Activated CD4-positive, alpha-beta T cell treated with anti-CD3 and anti-CD28 coated beads, Interleukin-2, amount 10 ng/mL, durations not matched to agents 24 days and 14 days (primary cell): ENCODE data around the gene ZBED1. TPM values are rescaled to one million over a fixed set of nuclear protein-coding genes. Genes with fewer than 3 reads are reported as not detected.
"Not testable (repeated sequence)": the region's sequence is repeated elsewhere in the genome, so short reads cannot be mapped to it uniquely, and the experiment has no call there.

Experiments
- DNase-seq: peaks from one replicate; pipeline ENCODE4 v3.0.0; 2022
- H3K27ac Mint-ChIP-seq: one replicate; pipeline ENCODE4 v1.8.0; 2022; ENCODE audit warnings: mild to moderate bottlenecking, mixed read lengths
- H3K27me3 Mint-ChIP-seq: one replicate; pipeline ENCODE4 v1.8.0; 2022; ENCODE audit warnings: mixed read lengths
- H3K36me3 Mint-ChIP-seq: one replicate; pipeline ENCODE4 v1.8.0; 2022; ENCODE audit warnings: low read depth, mild to moderate bottlenecking, mixed read lengths
- H3K4me1 Mint-ChIP-seq: one replicate; pipeline ENCODE4 v1.8.0; 2021; ENCODE audit warnings: mixed read lengths
- H3K4me3 Mint-ChIP-seq: one replicate; pipeline ENCODE4 v1.8.0; 2022; ENCODE audit warnings: mild to moderate bottlenecking, moderate library complexity, mixed read lengths
- H3K9me3 Mint-ChIP-seq: one replicate; pipeline ENCODE4 v1.8.0; 2021; ENCODE audit warnings: mixed read lengths
- intact Hi-C: fragments of 100-400 bp; cut with micrococcal nuclease; formaldehyde crosslinking; loops from one replicate; pipeline ENCODE4 v1.15.1; 2023
- total RNA-seq: library from RNA; stranded (reverse); gene quantifications from 2 replicates; pipeline ENCODE4 v1.2.3, GENCODE V29; 2022

The ZBED1 gene
- total RNA-seq, 1 donor from 2014 or later: 40.1 TPM

DNA sequence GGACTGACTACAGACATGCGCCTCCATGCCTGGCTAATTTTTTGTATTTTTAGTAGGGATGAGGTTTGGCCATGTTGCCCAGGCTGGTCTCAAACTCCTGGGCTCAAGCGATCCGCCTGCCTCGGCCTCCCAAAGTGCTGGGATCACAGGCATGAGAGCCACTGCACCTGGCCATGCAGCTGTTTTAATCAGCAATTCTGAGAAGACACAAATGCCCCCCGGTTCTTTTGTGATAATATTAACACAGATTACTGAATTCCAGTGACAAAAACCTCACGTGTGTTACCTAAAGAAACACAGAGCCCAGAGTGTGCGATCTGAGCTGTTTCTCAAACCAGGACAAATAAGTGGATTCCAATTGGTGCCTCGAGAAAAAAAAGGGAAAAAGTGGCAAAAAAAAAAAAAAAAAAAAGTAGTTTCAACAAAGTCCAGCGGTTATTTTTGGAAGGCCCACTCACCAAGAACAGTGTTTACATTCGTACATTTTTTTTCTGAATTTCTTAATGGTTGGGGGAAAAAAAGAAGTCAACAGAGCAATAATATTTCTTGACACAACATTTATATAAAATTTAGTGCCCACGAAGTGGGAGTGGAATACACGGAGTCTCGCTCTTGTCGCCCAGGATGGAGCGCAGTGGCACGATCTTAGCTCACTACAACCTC lies 17.2 kb downstream of the ZBED1 start:
- H3K9me3 Mint-ChIP-seq: peaks cover 8% of the 10 kb centered on the region
- no peak for DNase-seq
- H3K4me1 Mint-ChIP-seq: no peaks in the 10 kb centered on the region
- no peak overlapping the region for H3K4me3 Mint-ChIP-seq
- intact Hi-C loops: no loop called here
- no peaks in the 10 kb centered on the region for H3K27me3 Mint-ChIP-seq
- H3K36me3 Mint-ChIP-seq: peaks cover 30% of the 10 kb centered on the region
- H3K27ac Mint-ChIP-seq: no peak overlapping the region

DNA sequence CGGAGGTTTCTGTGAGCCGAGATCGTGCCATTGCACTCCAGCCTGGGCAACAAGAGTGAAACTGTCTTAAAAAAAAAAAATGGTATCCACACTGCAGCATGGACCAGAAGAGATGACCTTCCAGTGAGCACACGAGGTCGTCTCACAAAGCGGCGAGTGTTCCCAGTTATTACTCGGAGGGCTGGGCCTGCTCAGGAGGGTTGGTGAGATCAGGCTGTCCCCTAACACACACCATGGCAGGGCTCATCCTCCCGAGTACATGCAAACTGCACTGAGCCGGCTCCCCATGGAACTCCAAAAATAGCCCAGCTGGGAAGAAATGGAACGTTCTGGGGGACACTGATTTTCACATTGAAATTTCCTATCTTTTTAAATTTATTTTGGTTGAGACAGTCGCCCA lies 19.2 kb downstream of the ZBED1 start:
- H3K27ac Mint-ChIP-seq, H3K4me3 Mint-ChIP-seq, intact Hi-C loops, H3K4me1 Mint-ChIP-seq, DNase-seq, H3K9me3 Mint-ChIP-seq, H3K27me3 Mint-ChIP-seq: not testable (repeated sequence)
- H3K36me3 Mint-ChIP-seq: peaks cover 19% of the 10 kb centered on the region

GRCh38 chrX:2479982-2480381 lies 20.8 kb downstream of the ZBED1 start:
- H3K9me3 Mint-ChIP-seq, intact Hi-C loops, H3K27ac Mint-ChIP-seq, DNase-seq, H3K4me1 Mint-ChIP-seq, H3K27me3 Mint-ChIP-seq, H3K4me3 Mint-ChIP-seq: not testable (repeated sequence)
- H3K36me3 Mint-ChIP-seq: peaks cover 14% of the 10 kb centered on the region

- peaks cover 14% of the 10 kb centered on the region for H3K36me3 Mint-ChIP-seq
- intact Hi-C loops: no loop called here
- H3K9me3 Mint-ChIP-seq: peaks cover 8% of the 10 kb centered on the region
- no peaks in the 10 kb centered on the region for H3K27me3 Mint-ChIP-seq
- no peak overlapping the region for H3K27ac Mint-ChIP-seq
- no peak overlapping the region for H3K4me3 Mint-ChIP-seq
- peaks cover 4% of the 10 kb centered on the region for H3K4me1 Mint-ChIP-seq
- DNase-seq: no peak
These were observed 21.4 kb downstream of the ZBED1 start for GRCh38 chrX:2479420-2479780.

DNA sequence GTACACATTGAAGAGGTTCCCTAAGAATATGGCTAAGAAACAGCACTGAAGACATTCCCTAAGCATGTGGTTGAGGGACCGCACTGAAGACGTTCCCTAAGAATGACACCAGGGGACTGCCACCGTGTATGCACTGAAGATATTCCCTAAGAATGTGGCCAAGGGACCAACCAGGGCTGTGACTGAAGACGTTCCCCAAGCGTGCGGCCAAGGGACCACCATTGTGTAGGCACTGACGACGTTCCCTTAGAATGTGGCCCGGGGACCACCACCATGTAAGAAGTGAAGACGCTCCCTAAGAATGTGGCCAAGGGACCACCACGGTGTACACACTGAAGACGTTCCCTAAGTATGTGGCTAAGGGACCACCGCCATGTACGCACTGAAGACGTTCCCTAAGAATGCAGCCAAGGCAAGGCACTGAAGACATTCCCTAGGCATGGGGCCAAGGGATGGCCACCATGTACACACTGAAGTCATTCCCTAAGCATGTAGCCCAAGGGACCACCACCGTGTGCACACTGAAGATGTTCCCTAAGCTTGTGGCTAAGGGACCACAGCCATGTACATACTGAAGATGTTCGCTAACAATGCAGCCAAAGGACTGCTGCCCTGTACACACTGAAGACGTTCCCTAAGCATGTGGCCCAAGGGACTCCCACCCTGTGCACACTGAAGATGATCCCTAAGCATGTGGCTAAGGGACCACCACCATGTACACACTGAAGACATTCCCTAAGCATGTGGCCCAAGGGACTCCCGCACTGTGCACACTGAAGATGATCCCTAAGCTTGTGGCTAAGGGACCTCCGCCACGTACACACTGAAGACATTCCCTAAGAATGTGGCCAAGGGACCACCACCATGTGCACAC lies 22.0 kb downstream of the ZBED1 start:
- peaks cover 14% of the 10 kb centered on the region for H3K36me3 Mint-ChIP-seq
- no peak overlapping the region for H3K27ac Mint-ChIP-seq
- H3K9me3 Mint-ChIP-seq: peaks cover 8% of the 10 kb centered on the region
- H3K27me3 Mint-ChIP-seq: no peaks in the 10 kb centered on the region
- peaks cover 4% of the 10 kb centered on the region for H3K4me1 Mint-ChIP-seq
- H3K4me3 Mint-ChIP-seq: no peak overlapping the region
- intact Hi-C loops: no loop called here
- no peak for DNase-seq

- intact Hi-C loops, DNase-seq, H3K4me1 Mint-ChIP-seq, H3K4me3 Mint-ChIP-seq, H3K27ac Mint-ChIP-seq, H3K27me3 Mint-ChIP-seq, H3K9me3 Mint-ChIP-seq: not testable (repeated sequence)
- peaks cover 12% of the 10 kb centered on the region for H3K36me3 Mint-ChIP-seq
These were observed 23.5 kb downstream of the ZBED1 start for GRCh38 chrX:2477313-2477712.

DNA sequence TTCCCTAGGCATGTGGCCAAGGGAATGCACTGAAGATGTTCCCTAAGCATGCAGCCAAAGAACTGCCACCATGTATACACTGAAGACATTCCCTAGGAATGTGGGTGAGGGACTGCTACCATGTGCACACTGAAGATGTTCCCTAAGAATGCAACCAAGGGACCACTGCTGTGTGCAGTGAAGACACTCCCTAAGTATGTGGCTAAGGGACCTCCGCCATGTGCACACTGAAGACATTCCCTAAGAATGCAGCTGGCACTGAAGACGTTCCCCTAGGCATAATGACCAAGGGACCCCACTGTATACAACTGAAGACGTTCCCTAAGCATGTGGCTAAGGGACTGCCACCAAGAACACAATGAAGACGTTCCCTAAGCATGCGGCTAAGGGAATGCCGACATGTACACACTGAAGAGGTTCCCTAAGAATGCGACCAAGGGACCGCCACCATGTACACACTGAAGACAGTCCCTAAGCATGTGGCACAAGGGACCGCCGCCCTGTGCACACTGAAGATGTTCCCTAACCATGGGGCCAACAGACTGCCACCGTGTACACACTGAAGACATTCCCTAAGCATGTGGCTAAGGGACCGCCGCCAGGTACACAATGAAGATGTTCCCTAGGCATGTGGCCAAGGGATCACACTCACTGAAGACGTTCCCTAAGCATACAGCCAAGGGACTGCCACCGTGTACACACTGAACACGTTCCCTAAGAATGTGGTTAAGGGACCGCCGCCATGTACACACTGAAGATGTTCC lies 25.6 kb downstream of the ZBED1 start:
- no peak overlapping the region for H3K4me3 Mint-ChIP-seq
- H3K36me3 Mint-ChIP-seq: peaks cover 8% of the 10 kb centered on the region
- intact Hi-C loops: no loop called here
- H3K27ac Mint-ChIP-seq: no peak overlapping the region
- DNase-seq: no peak
- H3K4me1 Mint-ChIP-seq: peaks cover 4% of the 10 kb centered on the region
- H3K27me3 Mint-ChIP-seq: no peaks in the 10 kb centered on the region
- peaks cover 6% of the 10 kb centered on the region for H3K9me3 Mint-ChIP-seq

GRCh38 chrX:2474280-2474962 lies 26.4 kb downstream of the ZBED1 start:
- intact Hi-C loops: no loop called here
- Mint-ChIP-seq H3K4me1 (peaks cover 4% of the 10 kb centered on the region), H3K27ac (no peak overlapping the region), H3K27me3 (no peaks in the 10 kb centered on the region), H3K36me3 (peaks cover 5% of the 10 kb centered on the region), H3K4me3 (no peak overlapping the region), H3K9me3 (peaks cover 3% of the 10 kb centered on the region)
- DNase-seq: no peak

- H3K4me3 Mint-ChIP-seq, H3K9me3 Mint-ChIP-seq, H3K27ac Mint-ChIP-seq, H3K4me1 Mint-ChIP-seq, H3K36me3 Mint-ChIP-seq, DNase-seq, intact Hi-C loops, H3K27me3 Mint-ChIP-seq: not testable (repeated sequence)
These were observed 27.7 kb downstream of the ZBED1 start for GRCh38 chrX:2473064-2473463.

GRCh38 chrX:2471641-2472040 lies 29.1 kb downstream of the ZBED1 start:
- no peaks in the 10 kb centered on the region for H3K27me3 Mint-ChIP-seq
- intact Hi-C loops: no loop called here
- peaks cover 3% of the 10 kb centered on the region for H3K9me3 Mint-ChIP-seq
- peaks cover 3% of the 10 kb centered on the region for H3K36me3 Mint-ChIP-seq
- DNase-seq: no peak
- no peak overlapping the region for H3K27ac Mint-ChIP-seq
- H3K4me3 Mint-ChIP-seq: no peak overlapping the region
- peaks cover 4% of the 10 kb centered on the region for H3K4me1 Mint-ChIP-seq

DNA sequence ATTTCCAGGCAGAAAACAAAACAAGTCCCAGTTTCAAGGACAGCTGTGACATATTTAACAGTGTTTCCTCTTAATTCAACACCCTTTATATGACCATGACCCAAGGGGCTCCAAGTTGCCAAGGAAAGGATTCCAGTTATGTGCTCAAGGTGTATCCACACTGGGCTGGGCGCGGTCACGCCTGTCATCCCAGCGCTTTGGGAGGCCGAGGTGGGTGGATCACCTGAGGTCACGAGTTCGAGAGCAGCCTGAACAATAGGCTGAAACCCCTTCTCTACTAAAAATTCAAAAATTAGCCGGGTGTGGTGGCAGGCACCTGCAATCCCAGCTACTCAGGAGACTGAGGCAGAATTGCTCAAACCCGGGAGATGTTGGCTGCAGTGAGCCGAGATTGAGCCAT lies 29.6 kb downstream of the ZBED1 start:
- H3K27ac Mint-ChIP-seq, intact Hi-C loops, H3K9me3 Mint-ChIP-seq, H3K4me1 Mint-ChIP-seq, DNase-seq, H3K27me3 Mint-ChIP-seq, H3K36me3 Mint-ChIP-seq, H3K4me3 Mint-ChIP-seq: not testable (repeated sequence)

DNA sequence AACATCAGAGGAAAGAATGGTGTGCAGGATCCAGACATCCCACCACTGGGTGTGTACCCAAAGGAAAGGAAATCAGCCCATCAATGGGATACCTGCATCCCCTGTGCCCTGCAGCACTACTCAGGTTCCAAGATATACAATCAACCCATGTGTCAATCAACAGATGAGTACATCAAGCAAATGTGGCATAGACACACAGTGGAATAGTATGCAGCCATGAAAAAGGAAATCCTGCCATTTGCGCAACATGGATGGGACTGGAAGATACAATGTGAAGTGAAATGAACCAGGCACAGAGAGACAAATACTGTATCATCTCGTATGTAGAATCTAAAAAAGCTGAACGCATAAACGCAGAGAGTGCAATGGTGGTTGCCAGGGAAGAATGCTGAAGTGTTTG lies 30.9 kb downstream of the ZBED1 start:
- H3K27me3 Mint-ChIP-seq, H3K36me3 Mint-ChIP-seq, intact Hi-C loops, H3K9me3 Mint-ChIP-seq, DNase-seq, H3K27ac Mint-ChIP-seq, H3K4me3 Mint-ChIP-seq, H3K4me1 Mint-ChIP-seq: not testable (repeated sequence)

- intact Hi-C loops: no loop called here
- Mint-ChIP-seq H3K4me3 (no peak overlapping the region), H3K4me1 (no peaks in the 10 kb centered on the region), H3K36me3 (peaks cover 3% of the 10 kb centered on the region), H3K9me3 (peaks cover 3% of the 10 kb centered on the region), H3K27ac (peak overlapping the region; percentile 29), H3K27me3 (no peaks in the 10 kb centered on the region)
- DNase-seq: no peak
These were observed 31.5 kb downstream of the ZBED1 start for GRCh38 chrX:2469196-2469685.
